ENCODE results near the gene FRYL. TPM values are rescaled to one million over a fixed set of nuclear protein-coding genes. Genes with fewer than 3 reads are reported as not detected.
A peak's percentile ranks its signal among the peaks of the same experiment; 100 is the strongest.
"Not testable (repeated sequence)": the region's sequence is repeated elsewhere in the genome, so short reads cannot be mapped to it uniquely, and the experiment has no call there.

FRYL gene
- polyA plus RNA-seq, 12 donors = 22.3 to 75.0 (median 29.1) TPM; not detected in 1

DNA sequence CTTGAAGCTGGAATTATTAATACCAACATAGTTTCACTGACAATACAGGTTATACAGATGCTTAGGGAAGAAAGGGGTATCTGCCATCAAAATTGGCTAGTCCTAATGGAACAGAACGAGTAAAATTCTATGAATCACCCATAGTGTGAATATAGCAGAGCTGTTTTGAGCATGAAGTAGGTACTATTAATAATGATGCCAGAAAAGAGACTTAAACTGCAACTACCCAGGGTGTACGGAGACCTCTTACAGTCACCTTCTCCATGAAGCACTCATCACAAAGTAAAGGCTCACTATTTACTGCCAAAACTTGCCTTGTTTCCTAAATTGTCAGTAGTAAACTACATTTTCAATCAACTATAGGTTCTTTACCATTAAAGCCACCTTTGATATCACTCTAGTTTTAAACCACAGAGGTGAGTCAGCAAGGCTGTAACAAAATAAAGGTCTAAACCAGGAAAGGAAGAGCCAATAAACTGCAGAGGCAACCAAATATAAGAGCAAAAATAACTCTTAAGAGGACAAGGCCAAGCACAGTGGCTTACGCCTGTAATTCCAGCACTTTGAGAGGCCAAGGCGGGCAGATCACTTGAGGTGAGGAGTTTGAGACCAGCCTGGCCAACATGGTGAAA is 114.4 kb downstream of the FRYL start:
- no peak for DNase-seq

DNA sequence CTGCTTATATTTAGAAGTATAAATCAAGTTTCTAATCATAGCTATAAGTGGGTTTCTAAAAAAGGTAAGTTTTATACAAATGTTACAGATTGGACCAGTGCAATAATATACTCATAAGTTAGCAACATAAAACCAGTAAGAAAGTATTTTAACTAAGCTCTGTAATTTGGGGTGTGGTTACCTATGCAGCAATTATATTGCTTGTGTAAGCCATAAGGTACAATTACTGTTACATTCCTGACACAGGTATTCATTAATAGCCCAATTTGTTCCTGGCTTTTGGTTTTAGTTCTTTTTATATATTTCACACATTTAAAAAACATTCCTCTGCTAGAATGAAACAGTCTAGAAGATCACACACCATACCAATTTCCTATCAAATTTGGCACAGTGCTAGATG is 115.1 kb downstream of the FRYL start:
- no peak for DNase-seq

DNA sequence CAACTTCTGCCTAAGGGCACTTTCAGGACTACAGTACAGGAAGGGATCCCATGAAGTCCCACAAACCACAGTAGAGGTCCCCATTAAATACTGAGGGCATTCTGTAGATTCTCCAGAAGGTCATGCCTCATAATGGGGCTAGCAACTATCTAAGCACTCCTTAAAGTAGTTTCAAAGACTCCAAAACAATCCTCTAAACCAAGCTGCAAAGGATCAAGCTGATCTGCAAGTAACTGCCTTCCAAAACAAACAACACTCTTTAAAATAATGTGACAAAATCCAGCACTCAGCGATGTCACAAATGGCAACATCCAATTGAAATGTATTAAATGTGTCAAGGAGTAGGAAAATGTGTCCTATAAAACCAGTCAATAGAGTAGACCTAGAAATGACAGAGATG is 118.7 kb downstream of the FRYL start:
- no peak for DNase-seq

DNA sequence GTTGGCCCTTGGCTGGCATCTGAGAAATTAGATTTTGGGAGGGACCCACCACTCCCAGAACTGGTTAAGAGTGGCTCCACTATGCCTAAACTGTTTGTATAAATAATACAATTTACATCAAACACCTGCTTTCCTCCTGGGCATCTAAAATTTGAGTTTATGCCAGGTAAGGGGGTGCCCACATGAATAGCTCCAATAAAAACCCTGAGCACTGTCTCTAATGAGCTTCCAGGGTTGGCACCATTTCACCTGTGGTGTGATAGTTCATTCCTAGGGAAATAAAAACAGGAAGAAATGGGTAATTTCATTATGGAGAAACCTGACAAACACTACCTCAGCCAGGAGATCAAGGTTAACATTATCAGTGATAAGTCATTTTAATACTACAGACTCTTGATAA is 119.7 kb downstream of the FRYL start:
- DNase-seq = no peak

DNA sequence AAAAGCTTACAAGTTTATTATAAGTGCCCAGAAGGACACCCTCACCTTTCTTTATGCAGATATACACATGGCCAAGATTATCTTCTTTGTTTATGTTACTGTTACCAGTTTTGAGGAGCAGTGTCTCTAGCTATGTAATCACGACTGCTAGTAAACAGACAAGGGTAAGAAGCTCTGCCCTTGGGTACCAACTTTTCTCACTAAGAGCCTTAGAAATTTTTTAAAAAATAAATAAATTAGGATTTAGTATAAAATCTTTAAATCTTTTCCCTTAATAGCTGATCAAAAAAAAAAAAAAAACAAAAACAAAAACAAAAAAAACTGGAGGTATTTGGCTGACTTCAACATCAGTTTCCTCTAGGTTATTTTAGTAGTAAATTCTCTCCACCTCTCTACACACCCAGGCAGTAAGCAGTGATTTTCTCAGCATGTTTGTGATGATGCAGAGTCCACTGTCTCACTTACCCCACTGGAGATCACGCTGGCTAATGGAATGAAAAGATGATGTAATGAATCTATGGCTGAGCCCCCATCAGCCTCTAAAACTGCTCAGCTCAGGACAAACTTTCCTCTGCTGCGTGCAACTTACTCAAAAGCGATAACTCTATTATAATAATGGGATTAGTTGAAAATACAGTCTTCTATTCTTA is 125.9 kb downstream of the FRYL start:
- DNase-seq = peak; percentile 12

DNA sequence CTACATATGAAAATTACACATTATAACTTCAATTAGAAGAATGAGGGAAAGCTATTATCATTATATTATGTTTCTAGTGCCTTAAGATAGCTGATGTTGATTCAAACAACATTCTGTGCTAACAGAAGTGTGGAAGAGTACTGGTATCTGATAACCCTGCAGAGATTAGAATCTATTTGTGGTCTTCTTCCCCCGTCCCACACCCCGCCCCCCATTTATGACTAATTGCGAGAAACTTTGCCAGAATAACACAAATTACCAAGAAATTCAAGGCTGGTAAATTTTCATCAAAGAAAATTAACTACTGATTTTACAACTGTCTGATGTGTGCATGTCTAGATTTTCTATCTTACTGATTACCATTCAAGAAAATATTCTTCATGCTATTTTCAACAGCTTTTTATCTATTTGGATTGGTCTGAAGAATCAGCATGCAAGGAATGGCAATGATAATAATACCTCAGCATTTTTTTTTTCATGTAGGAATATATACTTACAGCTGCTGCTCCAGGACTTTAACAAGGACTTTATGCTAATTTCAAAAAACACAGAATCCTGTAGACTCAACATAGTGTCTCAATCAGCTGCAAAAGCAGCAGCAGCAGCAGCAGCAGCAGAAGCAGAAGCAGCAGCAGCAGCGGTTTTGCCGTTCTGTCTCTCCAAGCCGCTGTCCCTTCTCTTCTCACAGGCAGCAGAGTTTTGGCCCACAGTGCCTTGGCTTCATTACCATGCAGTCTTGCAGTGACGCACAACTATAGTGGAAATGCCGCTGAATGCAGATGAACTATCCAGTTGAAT is 126.7 kb downstream of the FRYL start:
- DNase-seq = peak; percentile 74

DNA sequence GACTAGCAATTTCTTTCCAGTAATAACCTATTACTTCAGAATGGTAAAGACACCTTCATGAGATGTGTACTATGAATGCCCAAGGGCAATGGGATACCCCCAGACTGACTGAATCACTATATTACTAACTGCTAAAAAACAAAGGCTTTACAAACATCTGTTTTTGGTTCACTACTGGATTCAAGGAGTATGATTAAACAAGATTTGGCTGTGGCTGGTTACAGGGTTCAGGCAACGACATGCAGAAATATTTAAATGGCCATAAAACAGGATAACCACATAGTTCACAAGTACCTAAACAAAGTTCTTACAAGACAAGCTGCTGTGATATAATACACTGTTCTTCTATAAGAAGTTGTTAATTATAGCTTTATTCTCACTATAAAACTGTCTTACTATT is 128.2 kb downstream of the FRYL start:
- no peak for DNase-seq

DNA sequence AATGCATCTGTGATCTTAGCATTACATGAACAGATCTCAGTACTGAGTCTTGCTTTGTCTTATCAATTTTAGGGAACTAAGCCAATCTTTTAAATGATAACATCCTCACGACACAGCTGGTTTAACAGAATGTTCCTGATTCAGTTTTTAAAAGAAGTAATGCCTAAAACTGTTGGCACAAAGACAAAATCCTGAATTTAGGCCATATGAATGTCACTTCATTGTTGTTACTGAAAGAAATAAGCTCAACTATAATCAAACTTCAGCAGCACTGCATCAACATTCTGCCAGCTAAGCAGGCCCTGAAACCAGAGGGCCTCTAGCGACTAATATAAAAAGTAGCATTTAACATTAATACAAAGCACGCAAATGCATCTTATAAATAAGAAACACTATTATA is 130.6 kb downstream of the FRYL start:
- DNase-seq = no peak

DNA sequence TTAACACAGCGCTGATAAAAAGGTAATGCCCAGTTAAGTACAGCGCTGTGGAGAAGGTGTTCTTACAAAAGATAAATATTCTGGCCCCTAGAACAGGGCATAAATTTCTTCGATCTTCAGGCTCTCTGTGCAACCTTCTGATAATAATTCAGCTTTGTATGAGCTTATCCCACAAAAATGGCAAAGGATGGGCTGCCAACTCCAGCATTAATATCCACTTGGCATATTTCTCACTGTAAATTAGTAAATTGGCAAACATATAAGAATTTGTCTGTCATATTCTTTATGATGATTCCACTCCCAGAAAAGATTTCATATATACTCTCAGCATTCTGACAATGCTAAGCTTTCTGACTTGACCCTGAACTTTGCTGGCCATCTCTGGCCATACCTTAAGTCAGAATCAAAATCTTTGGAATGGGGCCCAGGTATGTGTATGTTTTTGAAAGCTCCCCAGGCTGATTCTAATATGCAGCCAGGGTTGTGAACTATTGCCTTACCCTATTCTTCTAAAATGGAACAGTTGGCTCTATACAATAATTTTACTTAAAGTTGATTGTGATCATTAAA is 134.8 kb downstream of the FRYL start:
- no peak for DNase-seq

DNA sequence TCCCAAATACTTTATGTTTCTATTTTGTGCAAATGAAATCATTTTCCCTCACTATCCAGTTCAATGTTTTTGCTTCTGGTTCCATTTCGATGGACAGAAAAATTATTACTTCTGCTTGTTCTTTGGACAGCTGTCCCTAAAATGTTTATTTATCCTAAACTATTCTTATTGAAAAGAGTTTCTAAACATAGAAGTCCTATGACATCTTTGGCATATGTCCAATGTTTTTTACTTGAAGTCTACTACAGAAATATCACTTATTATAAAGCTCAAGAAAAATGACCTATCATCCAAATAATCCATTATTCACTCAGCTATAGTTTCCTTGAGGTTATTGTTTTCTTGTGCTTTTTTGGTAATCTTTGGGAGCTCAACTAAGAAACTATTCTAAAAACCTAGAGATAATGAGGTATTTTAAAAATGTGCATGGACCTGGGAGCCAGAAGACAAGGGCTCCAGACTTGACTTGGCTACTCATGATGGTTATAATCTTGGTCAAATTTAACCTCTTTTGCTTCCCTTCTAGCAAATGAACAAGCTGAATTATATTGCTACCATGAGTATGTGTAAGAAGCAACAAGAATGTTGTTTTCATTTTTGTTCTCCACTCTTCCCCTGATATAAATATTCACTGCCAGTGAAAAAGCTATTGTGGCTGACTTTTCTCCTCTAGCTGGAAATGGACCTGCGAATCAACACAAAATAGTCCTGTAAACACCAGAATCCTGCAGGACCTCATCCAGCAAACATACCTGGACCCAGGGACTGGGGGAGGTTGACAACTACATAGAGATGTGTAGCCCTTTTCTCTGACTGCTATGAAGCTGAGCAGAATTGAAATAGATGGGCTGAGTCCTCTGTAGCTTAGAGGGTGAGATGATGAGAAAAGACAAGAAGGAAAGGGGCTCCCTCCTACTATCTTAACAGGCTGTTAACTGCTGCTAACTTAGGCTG is 137.4 kb downstream of the FRYL start:
- DNase-seq = no peak

DNA sequence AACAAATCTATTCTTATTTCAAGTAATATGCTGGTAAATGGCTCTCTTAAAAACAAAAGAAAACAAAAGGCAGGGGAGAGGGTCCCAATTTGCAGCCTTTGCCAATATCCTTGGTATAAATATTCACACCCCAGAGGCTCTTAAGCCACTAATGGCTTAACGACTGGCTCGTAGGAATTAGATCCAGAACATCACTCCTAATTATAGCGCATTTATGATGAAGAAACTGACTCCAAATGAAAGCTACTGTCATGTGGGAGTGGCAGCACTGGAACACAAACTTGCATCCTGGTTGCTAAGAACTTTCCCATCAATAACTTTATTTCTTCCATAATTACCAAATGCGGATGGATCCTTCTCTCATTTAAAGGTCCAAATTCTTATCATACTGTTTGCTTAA is 138.7 kb downstream of the FRYL start:
- DNase-seq = no peak

DNA sequence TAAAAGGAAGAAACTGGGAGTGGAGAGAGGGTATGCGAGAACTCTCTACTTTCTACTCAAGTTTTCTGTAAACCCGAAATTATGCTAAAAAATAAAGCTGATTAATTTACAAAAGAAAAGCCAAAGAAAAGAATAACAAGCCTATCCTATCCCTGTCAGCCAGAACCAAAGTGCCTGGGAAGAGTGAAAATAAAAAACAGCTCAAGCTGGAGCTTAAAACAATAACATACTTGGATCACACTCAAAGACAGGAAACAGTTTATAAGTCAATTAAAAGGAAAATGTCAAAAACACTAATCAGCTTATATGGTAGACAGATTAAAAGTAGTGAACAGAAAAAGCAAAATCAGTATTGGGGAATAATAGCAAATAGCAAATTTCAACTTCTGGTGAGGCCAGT is 139.4 kb downstream of the FRYL start:
- no peak for DNase-seq

DNA sequence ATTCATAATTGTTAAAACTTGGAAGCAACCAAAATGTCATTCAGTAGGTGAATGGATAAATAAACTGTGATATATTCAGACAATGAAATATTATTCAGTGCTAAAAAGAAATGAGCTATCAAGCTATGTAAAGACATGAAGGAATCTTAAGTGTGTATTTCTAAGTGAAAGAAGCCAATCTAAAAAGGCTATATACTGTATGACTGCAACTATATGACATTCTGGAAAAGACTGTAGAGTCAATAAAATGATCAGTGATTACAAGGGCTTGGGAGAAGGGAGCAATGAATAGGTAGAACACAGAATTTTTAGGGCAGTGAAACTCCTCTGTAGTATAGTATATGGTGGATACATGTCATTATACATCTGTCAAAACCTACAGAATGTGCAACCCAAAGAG is 139.9 kb downstream of the FRYL start:
- DNase-seq = no peak

DNA sequence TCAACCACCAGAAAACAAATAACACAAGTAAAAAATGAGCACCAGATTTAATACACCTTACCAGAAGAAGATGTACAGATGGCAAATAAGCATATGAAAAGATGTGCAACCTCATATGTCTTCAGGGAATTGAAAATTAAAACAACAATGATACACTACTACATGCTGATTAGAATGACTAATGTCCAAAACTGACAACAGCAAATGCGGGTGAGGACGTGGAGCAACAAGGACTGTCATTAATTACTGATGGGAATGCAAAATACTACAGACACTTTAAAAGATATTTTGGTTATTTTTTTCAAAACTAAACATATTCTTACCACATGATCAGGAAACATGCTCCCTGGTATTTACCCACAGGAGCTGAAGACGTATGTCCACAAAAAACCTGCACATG is 140.3 kb downstream of the FRYL start:
- no peak for DNase-seq

DNA sequence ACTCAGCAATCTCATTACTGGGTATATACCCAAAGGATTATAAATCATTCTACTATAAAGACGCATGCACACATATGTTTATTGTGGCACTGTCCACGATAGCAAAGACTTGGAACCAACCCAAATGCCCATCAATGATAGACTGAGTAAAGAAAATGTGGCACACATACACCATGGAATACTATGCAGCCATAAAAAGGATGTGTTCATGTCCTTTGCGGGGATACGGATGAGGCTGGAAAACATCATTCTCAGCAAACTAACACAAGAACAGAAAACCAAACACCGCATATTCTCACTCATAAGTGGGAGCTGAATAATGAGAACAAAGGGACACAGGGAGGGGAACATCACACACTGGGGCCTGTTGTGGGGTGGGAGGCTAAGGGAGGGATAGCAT is 141.5 kb downstream of the FRYL start:
- DNase-seq = not testable (repeated sequence)

DNA sequence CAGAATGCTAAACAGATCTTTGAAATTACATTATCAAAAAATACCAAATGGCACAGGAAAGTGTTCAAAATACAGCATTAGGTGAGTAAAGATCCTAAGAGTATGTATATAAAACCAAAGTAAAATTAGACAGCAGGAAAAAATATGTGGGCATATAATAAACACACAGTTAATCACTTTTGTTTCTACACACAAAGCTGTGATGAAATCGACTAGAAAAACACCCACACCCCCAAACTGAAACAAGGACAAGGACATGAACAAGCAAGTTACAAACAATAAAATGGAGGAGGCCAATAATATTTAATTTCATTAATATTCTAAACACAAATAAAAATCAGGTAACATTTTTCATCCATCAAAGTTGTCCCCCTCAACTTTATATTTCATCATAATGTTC is 143.2 kb downstream of the FRYL start:
- DNase-seq = no peak

DNA sequence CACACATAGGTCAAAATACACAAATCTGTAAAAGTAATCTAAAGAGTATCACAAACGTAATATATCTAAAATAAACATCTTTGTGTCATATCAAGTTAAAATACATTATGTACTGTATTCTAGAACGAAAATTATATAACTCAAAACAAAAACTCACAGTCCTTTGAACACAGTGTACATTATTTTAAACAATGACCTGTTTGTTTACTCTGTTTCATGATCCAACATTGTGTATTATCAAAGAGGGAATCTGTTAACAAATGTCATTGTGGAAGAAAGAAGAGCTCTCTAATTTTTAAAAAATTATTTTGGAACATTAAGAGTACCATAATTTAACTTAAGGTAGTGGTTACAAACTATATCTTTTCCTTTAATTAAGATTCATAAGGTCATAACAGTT is 144.1 kb downstream of the FRYL start:
- DNase-seq = no peak

DNA sequence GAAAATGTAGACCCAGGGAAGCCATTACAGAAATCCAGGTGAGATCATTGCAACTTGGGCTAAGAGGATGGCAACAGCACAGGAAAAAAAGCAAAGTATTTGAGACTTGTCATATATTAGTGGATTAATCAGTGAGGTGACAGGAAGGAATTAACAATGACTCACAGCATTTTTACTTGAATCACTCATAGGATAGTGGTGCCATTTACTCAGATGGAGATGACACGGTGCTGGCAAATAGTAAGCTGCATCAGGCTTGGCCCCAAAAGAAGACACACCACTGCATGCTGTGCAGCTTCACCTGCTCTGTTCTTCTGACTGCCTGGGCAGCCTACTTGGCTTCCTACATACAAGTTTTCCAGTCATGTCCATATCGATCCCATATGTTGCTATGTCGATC is 144.8 kb downstream of the FRYL start:
- no peak for DNase-seq

DNA sequence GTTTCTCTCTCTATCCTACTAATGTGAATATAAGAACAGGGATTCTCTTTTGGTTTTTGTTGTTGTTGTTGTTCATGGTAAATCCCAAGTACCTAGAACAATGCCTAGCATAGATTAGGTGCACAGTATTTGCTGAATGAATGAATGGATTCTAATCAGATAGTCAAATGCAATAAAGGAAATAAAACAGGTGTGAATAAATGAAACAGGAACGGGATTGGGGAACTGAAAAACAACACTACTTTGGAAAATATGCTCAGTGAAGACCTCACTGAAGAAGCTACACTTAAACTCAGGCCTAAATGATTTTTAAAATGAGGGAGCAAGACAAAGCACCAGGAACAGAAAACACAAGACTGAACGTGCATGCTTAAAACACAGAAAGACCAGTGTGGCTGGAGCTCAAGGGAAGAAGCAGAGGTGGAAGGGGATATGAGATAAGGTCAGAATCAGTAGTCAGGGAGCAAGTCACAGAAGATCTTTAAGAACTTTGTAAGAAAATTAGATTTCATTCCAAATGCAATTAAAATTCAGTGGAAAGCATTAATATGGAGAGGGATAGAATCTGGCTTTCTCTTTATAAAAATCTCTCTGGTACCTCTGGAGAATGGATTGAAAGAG is 145.3 kb downstream of the FRYL start:
- no peak for DNase-seq

DNA sequence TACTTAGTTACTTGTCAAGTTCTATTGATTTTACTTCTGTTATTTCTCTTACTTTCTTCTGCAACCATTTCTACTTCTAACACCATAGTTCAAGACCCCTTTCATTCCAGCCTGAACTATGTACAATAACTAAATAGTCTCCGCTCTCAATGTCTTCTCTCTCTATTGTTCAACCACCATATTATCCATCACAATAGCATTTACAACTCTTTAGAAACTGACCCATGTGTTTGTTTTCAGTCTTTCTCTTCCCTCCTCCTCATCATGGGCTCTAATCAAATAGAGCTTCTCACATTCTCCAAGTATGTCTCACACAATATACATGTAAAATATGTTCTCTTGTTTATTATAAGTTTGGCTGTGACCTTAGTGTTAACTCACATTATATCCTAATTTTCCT is 146.4 kb downstream of the FRYL start:
- no peak for DNase-seq

DNA sequence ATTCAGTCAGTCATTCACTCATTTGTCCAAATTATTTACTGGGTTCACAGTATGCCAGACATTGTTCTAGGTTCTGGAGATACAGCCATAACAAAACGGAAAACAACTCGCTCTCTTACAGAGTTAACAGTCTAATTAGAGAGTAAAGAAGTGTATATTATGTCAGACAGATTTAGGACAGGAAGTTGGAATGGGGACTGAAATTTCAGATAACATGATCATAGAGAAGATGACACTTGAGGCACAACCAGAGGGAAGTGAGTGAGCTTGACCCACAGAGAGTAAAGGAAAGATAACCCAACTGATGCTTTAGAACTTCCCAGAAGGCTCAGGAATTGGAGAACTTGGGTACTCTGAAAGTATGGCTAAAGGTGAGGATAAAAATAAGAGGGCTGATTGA is 150.6 kb downstream of the FRYL start:
- DNase-seq = no peak

Data from muscle of arm (tissue), 12 donors.